ENCODE results near the gene FBXL16.

FBXL16 gene

DNA sequence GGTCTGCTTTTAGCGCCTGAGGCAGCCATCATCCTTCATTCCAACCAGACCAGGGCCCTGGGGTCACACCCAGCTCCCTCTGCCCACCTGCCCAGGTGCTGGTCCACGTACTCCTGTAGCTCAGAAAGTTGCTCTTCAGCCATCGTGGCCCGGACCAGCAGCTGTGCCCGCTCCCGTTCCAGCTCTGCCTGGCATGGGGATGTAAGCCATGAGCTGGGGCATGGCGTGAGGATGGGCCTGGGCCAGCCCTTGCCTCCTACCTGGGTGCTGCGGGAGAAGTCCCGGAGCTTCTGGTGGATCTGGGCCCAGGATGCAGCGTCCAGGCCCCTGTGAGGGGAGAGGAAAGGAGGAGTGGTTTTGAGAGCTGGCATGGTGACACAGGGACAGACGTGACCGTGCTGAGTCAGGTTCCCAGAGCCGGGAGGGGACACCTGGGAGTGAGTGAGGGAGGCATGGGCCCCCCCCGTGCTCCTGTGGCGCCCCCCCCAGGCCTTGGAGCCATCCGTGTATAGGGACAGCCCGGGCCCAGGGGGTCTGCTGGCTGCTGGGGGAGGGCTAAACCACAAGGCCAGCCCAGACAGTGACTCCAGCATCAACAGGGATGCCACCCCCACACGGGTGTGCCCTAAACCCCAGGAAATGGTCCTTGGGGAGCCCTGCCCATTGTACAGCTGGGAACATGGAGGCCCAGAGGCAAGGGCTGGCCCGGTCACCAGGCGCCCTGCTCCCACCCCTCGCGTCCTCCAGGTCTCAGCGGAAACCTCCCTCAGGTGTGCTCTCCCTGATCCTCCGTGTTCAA, 17.4 kb upstream of the FBXL16 start:
- no peak for DNase-seq

DNA sequence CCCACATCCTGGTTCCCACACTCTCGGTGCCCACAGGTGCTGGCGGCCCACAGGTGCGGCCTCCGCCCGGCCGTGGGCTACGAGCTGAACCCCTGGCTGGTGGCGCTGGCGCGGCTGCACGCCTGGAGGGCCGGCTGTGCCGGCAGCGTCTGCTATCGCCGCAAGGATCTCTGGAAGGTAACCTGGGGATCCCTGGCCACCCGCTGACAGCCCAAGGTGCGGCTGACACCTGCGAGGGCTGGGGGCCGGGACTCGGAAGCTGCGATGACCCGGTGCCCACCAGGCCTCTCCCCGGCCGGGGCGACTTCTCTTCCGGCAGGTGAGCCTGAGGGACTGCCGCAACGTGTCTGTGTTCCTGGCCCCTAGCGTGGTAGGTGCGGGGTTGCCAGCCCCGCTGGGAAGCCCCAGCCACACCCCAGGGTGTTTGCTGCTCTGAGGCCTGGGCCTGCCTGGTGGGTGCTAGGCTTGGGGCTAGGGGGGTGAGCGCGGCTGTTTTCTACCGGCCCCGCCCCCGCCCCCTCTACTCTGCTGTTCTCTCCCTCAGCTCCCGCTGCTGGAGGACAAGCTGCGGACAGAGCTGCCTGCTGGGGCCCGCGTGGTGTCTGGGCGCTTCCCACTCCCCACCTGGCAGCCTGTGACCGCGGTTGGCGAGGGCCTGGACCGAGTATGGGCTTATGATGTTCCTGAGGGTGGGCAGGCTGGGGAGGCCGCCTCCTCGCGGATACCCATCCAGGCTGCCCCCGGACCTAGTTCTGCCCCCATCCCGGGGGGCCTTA, 16.4 kb upstream of the FBXL16 start:
- DNase-seq: no peak

DNA sequence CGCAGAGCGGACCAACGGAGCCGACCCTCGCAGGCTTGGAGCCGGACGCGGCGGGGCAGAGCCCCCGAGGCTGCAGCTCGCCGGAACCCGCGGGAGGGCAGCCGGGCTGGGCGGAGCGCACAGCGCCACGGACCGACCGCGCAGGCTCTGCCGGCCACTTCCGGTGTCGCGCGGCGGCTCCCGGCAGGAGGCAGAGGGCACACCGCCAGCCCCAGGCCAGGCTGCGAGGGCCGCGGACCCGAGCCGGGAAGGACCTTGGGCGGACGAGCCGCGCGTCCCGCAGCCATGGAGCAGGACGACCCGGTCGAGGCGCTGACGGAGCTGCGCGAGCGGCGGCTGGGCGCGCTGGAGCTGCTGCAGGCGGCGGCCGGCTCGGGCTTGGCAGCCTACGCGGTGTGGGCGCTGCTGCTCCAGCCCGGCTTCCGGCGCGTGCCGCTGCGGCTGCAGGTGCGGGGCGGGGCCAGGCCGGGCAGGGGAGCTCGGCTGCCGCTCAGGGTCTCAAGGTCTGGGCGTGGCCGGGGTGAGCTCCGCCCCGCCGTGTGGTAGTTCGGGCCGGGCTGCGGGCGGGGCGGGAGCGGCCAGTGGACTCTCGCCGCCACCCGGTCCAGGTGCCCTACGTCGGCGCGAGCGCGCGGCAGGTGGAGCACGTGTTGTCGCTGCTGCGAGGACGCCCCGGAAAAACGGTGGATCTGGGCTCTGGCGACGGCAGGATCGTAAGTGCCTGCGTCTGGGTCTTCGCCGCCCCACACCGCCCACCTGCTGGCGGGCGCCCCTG, 15.6 kb upstream of the FBXL16 start, which contains the start of gene ANTKMT:
Gene ANTKMT (plus strand): TSS at position 157 of the 775 bp plus-strand sequence. CDS start 129 bp downstream, at position 286.
- peak; percentile 29 to 58 for DNase-seq

DNA sequence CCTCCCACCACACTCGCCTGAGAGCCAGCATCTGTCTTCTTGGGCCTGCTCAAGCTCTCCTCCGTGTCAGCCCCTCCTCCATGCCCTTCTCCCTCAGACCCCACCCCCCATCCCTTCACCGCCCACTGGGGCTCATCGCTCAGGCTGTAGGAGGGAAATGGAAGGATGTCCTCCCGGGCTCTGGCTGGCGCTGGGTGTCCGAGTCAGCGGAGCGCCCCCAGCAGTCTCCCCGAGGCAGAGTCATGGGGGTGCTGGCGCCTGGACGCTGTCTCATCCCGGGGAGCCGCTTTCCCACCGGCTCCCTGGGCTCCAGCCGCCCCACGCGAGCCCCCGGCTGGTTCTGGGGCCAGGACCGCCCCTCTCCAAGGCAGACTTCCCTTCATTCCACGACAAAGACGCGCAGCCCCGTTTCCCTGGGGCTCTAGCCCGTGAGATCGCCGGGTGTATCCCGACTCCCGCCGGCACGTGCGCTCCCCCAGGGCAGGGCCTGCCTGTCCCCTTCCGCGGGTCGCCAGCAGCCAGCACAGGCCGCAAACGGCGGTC, 14.9 kb upstream of the FBXL16 start:
- peak; percentile 54 to 59 for DNase-seq

DNA sequence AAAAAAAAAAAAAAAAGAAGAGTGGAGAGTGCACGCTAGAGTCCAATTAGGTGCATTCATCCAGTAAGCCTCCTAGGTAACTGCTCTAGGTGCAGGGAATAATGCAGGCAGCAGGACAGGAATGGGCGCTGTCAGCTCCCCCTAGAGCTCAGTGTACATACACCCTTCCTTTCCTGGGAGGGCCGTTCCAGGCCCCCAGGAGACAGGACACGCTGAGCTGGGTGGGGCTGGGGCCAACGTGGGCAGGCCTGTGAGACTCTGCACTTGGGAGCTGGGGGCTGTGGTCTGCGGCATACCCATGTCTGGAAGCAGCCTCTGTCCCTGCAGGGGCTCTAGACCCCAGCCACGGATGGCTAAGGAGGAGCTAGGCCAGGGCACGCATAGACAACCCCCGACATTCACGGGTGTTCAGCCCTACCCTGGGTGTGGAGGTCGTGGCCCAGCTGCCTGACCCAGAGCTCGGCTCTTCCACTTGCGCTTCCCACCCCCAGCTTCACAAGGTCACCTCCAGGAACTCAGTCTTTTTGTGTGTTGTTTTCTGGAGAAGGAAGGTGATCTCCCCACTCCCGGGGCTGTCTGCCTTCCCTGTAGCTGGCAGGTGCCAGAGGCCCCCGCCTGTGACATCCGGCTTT, 14.3 kb upstream of the FBXL16 start:
- DNase-seq: peak in 1 of 2 experiments; percentile 39

DNA sequence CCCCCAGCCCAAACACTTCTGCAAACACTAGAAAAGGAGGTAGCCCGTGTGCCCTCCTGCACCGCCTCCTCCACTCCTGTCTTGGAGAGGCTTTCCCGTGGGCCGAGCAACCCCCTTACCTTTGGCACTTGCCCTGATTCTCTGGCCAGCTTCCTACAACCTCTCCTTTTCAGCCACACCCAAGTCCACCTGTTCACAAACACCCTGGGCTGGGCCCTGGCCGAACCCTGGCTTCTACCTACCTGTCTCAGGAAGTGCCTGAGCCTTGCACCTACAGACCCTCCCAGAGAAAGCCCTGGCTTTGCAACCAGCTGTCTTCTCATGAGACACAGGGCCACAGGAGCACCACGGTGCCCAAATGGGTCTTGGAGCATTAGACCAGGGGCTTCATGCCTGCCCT, 13.3 kb upstream of the FBXL16 start:
- DNase-seq: no peak

DNA sequence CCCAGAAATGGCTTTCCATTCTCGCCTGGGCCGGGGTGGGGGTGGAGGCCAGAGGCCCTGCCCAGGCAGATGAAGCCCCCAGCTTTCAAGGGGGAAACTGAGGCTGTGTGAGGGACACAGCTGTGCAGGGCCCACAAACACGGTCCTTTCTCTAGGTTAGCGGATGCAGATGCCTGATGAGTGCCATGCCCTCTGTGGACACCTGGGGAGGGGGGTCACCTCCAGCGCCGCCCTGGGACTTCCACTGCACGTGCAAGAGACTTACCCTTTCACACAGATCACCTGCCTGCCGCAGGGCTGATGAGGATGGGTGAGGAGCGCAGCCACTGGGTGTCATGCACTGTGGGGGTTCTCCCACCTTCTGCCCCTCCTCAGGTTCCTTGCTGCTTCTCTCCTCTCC, 12.8 kb upstream of the FBXL16 start:
- DNase-seq: no peak

DNA sequence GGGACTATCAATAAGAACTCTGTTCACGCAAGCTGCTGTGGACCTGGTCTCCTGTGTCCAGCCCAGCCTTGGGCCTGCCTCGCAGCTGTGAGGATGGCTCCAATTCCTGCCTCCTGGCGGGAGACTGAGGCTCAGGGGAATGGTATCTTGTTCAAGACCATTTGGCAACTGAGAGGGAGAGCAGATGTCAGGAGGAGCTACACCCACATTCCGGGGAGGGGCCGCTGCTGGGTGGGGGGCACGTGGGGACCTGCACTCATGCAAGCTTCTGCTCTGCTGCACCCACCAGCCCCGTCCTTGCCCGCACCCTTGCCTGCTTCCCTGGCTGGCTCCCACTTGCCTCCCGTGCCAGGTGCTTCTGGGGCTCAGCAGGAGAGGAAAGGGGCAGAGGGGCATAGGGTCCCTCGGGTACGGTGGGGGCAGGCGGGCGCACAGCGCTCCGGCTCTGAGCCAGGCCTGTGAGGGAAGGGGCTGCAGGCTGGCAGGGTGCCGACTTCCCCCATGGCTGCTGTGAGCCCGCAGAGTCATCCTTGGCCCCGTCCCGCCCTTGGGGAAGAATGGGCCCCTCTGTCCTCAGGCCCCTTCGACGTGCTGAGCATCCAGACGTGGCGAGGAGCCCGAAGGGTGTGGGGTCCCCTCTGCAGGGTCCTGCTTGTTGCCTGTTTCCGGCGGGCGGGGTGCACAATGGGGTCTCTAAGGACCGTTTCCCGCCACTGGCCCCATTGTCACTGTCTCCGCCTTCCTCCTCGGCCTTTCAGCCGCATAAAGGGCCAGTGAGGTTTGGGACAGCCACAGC, 12.0 kb upstream of the FBXL16 start:
- DNase-seq: no peak

DNA sequence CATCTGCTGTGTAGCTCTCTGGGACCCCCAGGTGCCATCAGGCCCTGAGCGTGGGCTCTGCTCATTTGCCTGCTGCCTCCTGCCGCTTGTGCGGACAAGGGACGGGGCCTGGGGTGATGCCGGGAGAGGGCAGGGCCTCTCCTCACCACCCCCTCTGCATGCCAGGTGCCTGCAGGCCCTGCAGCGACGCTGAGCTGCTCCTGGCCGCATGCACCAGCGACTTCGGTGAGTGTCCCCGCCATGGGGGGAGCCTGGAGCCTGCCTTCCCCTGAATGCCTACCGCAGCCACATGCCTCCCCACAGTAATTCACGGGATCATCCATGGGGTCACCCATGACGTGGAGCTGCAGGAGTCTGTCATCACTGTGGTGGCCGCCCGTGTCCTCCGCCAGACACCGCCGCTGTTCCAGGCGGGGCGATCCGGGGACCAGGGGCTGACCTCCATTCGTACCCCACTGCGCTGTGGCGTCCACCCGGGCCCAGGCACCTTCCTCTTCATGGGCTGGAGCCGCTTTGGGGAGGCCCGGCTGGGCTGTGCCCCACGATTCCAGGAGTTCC, 11.2 kb upstream of the FBXL16 start:
- no peak for DNase-seq

DNA sequence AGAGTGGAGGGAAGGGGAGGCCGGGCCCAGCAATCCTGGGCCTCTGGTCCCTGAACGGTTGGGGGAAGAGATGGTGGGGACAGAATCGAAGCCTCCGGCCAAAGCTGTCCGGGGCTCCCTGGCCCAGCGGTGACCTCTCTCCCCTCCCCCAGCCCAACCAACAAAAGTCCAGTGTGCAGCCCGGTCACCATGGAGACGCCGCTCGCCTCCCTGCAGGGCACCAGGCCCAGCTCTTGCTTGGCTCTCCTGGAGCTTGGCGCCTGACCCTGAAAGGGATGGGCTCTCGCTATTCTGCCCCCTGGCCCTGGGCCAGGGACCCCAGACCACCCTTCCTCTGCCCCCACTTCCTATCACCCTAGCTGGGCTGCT, 10.6 kb upstream of the FBXL16 start:
- peak in 1 of 2 experiments; percentile 29 for DNase-seq

DNA sequence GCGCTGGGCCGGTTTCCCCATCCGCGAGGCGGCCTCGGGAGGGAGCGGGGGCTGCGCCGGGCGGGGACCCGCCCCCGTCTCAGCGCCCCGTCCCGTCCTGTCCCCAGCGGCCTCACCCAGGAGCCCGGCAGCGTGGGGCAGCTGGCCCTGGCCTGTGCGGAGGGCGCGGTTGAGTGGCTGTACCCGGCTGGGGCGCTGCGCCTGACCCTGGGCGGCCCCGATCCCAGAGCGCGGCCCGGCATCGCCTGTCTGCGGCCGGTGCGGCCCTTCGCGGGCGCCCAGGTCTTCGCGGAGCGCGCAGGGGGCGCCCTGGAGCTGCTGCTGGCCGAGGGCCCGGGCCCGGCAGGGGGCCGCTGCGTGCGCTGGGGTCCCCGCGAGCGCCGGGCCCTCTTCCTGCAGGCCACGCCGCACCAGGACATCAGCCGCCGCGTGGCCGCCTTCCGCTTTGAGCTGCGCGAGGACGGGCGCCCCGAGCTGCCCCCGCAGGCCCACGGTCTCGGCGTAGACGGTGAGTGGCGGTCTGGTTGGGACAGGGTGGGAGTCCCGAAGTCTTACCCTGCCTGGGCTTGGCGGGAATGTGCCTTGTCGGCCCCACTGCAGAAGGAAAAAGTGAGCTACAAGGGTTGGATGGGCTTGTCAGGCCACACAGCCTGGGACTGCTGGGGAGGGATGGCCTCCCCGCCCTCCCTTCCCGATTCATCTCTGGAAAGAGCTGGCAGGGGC, 10.0 kb upstream of the FBXL16 start:
- no peak for DNase-seq

DNA sequence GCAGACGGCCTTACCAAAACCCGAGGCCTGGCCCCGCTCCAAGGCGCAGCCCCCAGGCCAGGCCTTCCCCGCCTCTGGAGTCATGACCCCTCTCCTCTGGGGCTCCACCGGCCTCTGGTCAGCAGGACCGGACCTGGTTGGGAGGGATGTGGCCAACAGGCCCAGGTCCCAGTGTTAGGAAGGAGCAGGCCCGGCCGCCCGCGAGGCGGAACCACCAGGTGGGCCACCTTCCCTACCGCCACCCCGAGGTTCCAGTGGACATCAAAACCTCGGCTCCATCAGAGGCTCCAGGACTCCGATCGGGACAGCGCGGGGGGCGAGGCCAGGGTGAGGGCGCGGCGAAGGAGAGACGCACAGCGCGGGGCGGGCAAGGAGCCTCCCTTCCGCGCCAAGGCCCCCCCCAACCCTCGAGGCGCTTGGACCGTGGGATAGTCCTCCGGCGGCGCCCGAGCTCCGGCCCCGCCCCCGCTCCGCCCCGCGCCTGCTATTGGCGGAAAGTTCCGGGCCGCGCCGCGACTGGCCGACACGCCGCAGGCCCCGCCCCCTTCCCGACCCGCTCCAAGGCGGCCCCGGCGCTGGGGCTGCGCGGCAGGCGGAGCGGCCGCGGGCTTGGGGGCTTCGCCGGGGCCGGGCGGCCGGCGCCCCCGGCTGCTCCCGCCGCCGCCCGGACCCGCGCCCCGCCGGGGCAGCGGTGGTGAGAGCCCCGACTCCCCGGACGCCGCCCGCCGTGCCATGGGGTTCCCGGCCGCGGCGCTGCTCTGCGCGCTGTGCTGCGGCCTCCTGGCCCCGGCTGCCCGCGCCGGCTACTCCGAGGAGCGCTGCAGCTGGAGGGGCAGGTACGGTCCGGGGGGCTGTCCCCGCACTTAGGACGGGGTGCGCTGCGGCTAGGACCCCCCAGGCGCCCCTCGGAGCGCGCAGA, 9.2 kb upstream of the FBXL16 start, which contains the start of gene METRN:
Gene METRN (plus strand): TSS at position 561 of the 919 bp plus-strand sequence. CDS start 172 bp downstream, at position 733.
- DNase-seq: peak; percentile 33 to 72

DNA sequence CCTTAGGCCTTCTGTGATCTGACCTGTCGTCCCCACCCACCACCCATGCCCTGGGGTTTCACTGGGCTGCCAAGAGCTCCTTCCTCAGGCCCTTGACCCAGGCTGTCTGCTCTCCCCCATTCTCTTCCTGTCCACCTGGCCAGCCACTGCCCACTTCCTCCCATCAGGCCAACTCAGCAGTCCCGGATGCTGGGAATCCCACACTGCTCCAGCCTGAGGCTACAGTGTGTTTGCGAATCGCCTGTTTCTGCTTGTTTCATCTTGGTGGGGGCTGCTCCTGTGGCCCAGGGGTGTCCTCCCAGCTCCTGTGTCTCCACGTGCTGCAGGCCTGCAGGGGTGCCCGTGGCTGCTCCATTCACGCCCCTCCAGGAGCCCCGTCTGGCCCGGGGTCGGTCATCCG, 8.5 kb upstream of the FBXL16 start:
- peak in 1 of 2 experiments; percentile 38 for DNase-seq

DNA sequence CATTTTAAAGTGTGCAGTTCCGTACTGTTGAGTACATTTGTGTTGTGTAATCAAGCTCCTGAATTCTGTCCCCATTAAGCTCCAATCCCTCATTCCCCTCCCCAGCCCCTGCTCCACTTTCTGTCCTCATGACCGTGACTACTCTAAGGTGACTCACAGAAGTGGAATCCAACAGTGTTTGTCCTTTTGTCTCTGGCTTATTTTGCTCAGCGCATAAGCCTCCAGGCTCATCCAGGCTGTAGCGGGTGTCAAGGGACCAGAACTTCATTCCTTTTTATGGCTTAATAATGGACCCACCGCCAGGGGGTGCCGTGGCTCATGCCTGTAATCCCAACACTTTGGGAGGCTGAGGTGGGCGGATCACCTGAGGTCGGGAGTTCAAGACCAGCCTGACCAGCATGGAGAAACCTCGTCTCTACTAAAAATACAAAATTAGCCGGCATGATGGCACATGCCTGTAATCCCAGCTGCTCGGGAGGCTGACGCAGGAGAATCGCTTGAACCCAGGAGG, 7.2 kb upstream of the FBXL16 start:
- DNase-seq: peak; percentile 86 to 88

DNA sequence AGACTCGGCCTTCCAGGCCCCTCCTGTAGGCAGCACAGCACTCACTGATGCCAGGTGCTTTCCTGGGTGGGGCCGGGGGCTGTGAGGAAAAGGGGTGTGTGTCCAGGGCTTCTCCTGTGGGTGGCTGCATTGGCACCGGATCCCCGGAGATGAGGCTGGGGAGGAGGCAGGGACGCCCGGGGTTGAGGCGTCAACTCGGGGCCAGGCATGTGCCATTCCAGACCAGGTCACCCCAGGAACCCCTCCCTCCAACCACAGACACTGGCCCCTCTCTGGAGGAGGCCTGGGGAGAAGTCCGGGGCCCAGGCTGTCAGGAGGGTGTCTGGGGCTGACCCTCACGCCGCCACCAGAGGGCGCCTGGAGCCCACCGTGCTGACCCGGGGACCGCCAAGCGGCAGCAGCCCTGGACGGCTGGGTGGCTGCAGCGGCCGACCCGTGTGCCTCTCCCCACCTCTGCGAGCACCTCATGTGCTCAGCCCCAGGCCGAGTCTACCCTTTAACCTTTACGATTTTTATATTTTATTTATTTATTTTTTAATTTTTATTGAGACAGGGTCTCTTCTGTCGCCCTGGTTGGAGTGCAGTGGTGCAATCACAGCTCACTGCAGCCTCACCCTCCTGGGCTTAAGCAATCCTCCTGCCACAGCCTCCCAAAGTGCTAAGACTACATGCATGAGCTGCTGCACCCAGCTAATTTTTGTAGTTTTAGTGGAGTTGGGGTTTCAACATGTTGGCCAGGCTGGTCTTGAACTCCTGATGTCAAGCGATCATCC, 6.1 kb upstream of the FBXL16 start:
- DNase-seq: peak in 1 of 2 experiments; percentile 45

DNA sequence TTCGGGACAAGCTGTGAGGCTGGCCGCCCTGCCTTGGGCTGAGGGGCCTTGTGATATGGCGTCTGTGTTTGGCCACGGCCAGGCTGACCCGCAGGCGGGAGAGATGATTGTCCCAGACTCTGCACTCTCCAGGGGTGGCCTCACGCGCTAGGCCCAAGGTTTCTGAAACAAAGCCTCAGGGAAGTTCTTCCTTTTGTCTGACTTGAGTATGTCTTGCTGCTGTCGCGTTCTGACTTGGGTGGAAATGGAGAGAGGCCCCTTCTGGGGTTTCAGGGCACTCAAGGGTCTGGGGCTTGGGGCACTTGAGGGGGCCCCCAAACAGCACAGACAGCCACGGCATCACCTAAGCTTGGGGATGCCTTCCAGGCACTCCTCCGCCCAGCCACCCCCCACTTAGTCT, 5.5 kb upstream of the FBXL16 start:
- no peak for DNase-seq

DNA sequence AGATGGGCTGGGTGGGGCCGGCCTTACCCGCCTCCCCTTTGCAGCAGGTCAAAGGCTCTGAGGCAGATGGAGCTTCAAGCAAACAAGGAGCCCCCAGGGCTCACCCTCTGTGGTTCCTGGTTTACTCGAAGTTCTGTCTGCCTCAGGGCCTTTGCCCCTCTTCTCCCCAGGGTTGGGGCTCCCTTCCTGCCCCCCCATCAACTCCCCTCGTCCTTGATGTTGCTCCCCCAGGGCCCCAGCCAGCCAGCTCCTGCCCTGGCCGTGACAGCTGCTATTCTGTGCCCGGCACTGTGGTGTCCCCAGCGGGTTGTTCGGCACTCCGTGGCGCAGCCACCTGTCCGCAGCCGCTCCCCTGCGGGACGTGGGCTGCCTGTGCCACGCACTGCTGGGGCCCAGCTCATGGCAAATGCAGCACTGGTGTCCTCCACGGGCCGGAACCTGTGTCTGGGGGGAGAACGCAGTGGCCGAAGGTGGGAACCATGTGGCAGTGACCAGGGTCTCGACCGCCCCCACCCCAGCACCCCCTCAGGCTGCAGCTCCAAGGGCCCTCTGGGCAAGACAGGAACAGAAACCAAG, 5.0 kb upstream of the FBXL16 start:
- no peak for DNase-seq
